NCI-H82 treated with DMSO at 0.1 percent for 48 hours (cell line): Measurements from ENCODE around the gene DCTN1.

Source experiments
- DNase-seq: peaks from one replicate; lab custom pipeline; 2025; ENCODE audit not compliant: unreplicated experiment; lab: John Stamatoyannopoulos, UW

Gene DCTN1

DNA sequence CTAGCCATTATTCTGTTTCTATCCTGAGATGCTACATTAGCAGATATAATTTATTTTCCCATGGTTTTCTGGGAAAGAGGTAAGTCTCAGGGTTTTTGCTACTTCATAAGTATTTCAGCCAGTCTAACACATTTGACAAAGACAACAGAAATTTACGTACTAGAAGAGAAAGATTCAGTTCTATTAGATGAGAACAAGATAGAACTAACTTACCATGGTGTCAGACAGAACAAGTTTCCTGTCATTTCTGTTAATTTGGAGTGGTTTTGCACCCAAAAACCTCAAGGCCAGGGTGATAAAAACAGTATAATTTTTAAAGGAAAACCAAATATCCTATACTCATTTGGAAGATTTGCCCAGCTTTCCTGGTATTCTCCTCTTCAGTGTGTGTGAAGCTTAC lies 52.5 kb downstream of the DCTN1 start:
- no peak for DNase-seq

- DNase-seq, result no peak
These were observed 52.9 kb downstream of the DCTN1 start for GRCh38 chr2:74327199-74327598.

- DNase-seq, result no peak
These were observed 54.3 kb downstream of the DCTN1 start for GRCh38 chr2:74325815-74326214.

DNA sequence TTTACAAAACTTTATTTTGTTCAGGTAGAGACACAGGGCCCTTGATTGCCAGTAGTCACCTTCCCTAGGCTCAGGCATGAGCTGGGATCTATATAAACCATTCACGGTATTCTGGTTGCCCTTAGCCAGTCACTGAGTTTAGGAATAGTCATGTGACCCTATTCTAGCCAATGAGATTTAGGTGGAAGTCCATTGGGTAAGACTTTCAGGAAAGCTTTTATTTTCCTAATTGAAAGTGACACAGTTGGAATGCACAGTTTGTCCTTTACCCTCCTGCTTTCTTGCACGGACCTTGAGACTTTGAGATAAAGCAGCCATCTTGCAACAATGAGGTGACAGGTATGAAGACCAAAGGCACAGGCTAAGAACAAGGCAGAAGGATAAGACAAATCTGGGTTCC lies 58.4 kb downstream of the DCTN1 start:
- DNase-seq, result no peak

- no peak for DNase-seq
These were observed 62.4 kb downstream of the DCTN1 start for GRCh38 chr2:74317701-74318100.

DNA sequence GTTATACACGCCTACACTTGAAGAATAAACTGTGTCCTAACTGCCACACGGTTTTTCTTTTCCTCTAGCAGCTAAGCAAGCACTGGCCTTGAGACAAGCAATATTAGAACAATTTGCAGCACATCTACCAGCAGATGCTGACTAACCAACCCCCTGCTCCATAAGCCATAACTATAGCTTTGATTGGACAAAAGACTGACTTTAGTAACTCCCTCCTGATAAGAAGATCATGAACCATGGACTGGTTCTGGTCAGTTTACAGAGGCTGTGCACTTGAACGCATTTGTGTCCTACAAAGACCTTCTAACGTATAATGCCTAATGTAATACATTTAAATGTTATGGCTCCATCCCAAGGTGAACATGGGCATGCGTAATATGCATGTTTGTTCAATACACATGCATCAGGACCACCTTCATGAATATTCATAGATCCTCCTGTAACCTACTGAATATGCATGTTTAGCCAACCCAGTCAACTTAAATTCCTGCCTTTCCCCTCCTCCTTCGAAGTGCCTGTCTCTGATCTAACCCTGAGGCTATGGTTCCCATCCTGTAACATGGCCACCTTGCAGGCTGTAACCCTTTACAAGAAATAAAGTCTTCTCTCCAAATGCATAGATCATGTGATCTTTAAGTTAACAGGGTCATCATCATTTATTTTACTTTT lies 63.4 kb downstream of the DCTN1 start:
- no peak for DNase-seq

DNA sequence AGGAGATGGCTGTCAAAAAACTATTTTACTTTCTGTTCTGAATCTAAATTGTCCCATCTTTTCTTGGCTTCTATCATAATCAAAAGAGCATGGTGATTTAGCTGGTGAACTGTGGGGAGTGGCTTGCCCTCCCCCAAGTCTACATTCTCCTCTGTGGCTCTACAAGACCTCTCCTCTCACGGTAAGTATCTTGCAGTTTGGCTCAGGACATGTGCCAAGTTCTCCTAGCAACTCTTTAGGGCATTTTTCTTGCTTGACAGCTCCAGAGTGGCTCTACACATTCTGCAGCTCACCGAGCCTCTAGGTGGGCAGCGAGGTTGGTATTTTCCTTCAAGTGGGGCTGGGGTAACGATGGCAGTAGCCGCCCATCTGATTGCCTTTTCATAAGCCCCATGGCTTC lies 66.0 kb downstream of the DCTN1 start:
- no peak for DNase-seq

DNA sequence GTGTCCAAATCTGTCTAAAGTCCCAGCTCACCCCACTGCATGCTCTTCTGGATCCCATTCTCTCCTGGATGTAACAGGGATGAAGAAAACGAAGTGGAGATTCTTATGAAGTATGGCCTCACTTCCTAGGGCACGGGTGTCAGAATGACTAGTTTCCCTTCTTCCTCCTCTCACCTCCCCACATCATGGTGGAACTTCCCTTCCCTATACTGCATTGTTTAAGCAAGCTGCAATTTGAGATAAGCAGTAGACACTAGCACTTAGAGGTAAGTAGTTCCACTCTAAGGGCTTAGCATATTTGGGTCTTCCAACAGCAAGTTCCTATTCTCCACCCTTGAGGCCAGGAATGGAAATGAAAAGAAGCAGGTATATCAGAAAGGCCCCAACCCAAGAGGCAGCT lies 66.6 kb downstream of the DCTN1 start:
- no peak for DNase-seq

- no peak for DNase-seq
These were observed 67.2 kb downstream of the DCTN1 start for GRCh38 chr2:74312913-74313312.
